Trophoblast cell (in vitro differentiated cells and primary cell): Measurements from ENCODE around the gene BBS5.

ENCODE experiments used
- DNase-seq, 2 donors: peaks; one replicate each; pipeline ENCODE4 v3.0.0-alpha.2; 2016
- H2AFZ ChIP-seq: 2 replicates; pipeline ENCODE4 v1.6.1; 2013; ENCODE audit warnings: low read length, moderate library complexity, mild to moderate bottlenecking; ENCODE audit not compliant: insufficient read depth, poor library complexity
- H2AK5ac ChIP-seq: 2 replicates; pipeline ENCODE4 v1.6.1; 2013; ENCODE audit warnings: mild to moderate bottlenecking, low read length
- H2BK120ac ChIP-seq: 2 replicates; pipeline ENCODE4 v1.6.1; 2013; ENCODE audit warnings: low read length, mild to moderate bottlenecking, moderate library complexity; ENCODE audit not compliant: insufficient read depth, poor library complexity
- H2BK12ac ChIP-seq: 2 replicates; pipeline ENCODE4 v1.6.1; 2013; ENCODE audit warnings: mild to moderate bottlenecking, low read length, moderate library complexity
- H2BK5ac ChIP-seq: 2 replicates; pipeline ENCODE4 v1.6.1; 2013; ENCODE audit warnings: low read length, low read depth, moderate library complexity, mild to moderate bottlenecking; ENCODE audit not compliant: poor library complexity
- H3K14ac ChIP-seq: 2 replicates; pipeline ENCODE4 v1.6.1; 2013; ENCODE audit warnings: mild to moderate bottlenecking, low read length
- H3K18ac ChIP-seq: 2 replicates; pipeline ENCODE4 v1.6.1; 2013; ENCODE audit warnings: mild to moderate bottlenecking, low read length
- H3K23ac ChIP-seq: 2 replicates; pipeline ENCODE4 v1.6.1; 2013; ENCODE audit warnings: low read length
- H3K27ac ChIP-seq: 2 replicates; pipeline ENCODE4 v1.5.1; 2013; ENCODE audit warnings: low read depth, mild to moderate bottlenecking, inconsistent platforms, low read length, moderate library complexity
- H3K27me3 ChIP-seq: 2 replicates; pipeline ENCODE4 v1.6.1; 2013; ENCODE audit warnings: inconsistent platforms, mild to moderate bottlenecking, low read length, moderate library complexity; ENCODE audit not compliant: insufficient read depth
- H3K36me3 ChIP-seq, 2 experiments: 1 replicate in 1 of 2; 2 replicates in 1 of 2; pipeline ENCODE4 v1.6.1; 2013; ENCODE audit warnings: low read length in 2 of 2, mild to moderate bottlenecking in 2 of 2, moderate library complexity in 1 of 2; ENCODE audit not compliant: insufficient read depth in 2 of 2, control insufficient read depth in 1 of 2
- H3K4ac ChIP-seq: 2 replicates; pipeline ENCODE4 v1.6.1; 2013; ENCODE audit warnings: low read depth, mild to moderate bottlenecking, low read length, moderate library complexity
- H3K4me1 ChIP-seq, 2 experiments: 1 replicate in 1 of 2; 2 replicates in 1 of 2; pipeline ENCODE4 v1.6.1; 2013; ENCODE audit warnings: low read length in 2 of 2, mild to moderate bottlenecking in 2 of 2, moderate library complexity in 1 of 2; ENCODE audit not compliant: insufficient read depth in 2 of 2, control insufficient read depth in 1 of 2
- H3K4me2 ChIP-seq: 2 replicates; pipeline ENCODE4 v1.6.1; 2013; ENCODE audit warnings: inconsistent platforms, mild to moderate bottlenecking, low read length, moderate library complexity
- H3K4me3 ChIP-seq: 2 replicates; pipeline ENCODE4 v1.5.1; 2013; ENCODE audit warnings: mild to moderate bottlenecking, low read depth, low read length, inconsistent platforms
- H3K79me1 ChIP-seq: one replicate; pipeline ENCODE4 v1.6.1; 2013; ENCODE audit warnings: low read length
- H3K79me2 ChIP-seq: 2 replicates; pipeline ENCODE4 v1.6.1; 2013; ENCODE audit warnings: low read length, mild to moderate bottlenecking; ENCODE audit not compliant: control insufficient read depth, insufficient read depth, poor library complexity
- H3K9ac ChIP-seq: 2 replicates; pipeline ENCODE4 v1.6.1; 2013; ENCODE audit warnings: mild to moderate bottlenecking, low read length
- H3K9me3 ChIP-seq: 2 replicates; pipeline ENCODE4 v1.6.1; 2013; ENCODE audit warnings: low read depth, mild to moderate bottlenecking, control low read depth, inconsistent platforms, low read length; ENCODE audit not compliant: insufficient read depth
- H4K12ac ChIP-seq: 2 replicates; pipeline ENCODE4 v1.6.1; 2013; ENCODE audit warnings: low read depth, mild to moderate bottlenecking, low read length, moderate library complexity
- H4K8ac ChIP-seq: 2 replicates; pipeline ENCODE4 v1.6.1; 2013; ENCODE audit warnings: low read depth, mild to moderate bottlenecking, low read length, moderate library complexity
- H4K91ac ChIP-seq: one replicate; pipeline ENCODE4 v1.6.1; 2013; ENCODE audit warnings: low read depth, mild to moderate bottlenecking, low read length, moderate library complexity
- WGBS: extraction: QIAGEN DNeasy Blood & Tissue Kit; methylation state at CpG from one replicate; pipeline ENCODE4 v1.1.7; 2013; ENCODE audit warnings: missing lambda C conversion rate; ENCODE audit not compliant: insufficient read length, insufficient coverage; ENCODE audit errors: extremely low coverage; 5-methylcytosine and 5-hydroxymethylcytosine counted together

BBS5 gene

GRCh38 chr2:169520896-169521295, 41.6 kb downstream of the BBS5 start:
- H3K79me1 ChIP-seq, result no peaks in the 10 kb centered on the region

GRCh38 chr2:169523681-169524080, 44.4 kb downstream of the BBS5 start:
- H4K91ac ChIP-seq, result no peak overlapping the region
- H4K8ac ChIP-seq, result no peak overlapping the region

More at GRCh38 chr2:169520896-169521295, 41.6 kb downstream of the BBS5 start:
- no peak overlapping the region for H3K4me2 ChIP-seq
- no peak overlapping the region for H4K8ac ChIP-seq
- H3K9ac ChIP-seq, result no peak overlapping the region
- no peak overlapping the region for H4K91ac ChIP-seq
- H3K4me3 ChIP-seq, result no peak overlapping the region
- no peak for DNase-seq
- H3K79me2 ChIP-seq, result no peaks in the 10 kb centered on the region
- no peak overlapping the region for H2AK5ac ChIP-seq
- no peak overlapping the region for H3K18ac ChIP-seq
- H2BK5ac ChIP-seq, result no peak overlapping the region
- no peak overlapping the region for H2BK120ac ChIP-seq
- no peaks in the 10 kb centered on the region for H3K4me1 ChIP-seq
- no peak overlapping the region for H2BK12ac ChIP-seq
- H3K27ac ChIP-seq, result no peak overlapping the region
- no peak overlapping the region for H3K14ac ChIP-seq
- no peak overlapping the region for H3K23ac ChIP-seq
- H3K27me3 ChIP-seq, result no peaks in the 10 kb centered on the region
- no peak overlapping the region for H4K12ac ChIP-seq
- H3K4ac ChIP-seq, result no peak overlapping the region
- H3K9me3 ChIP-seq, result no peaks in the 10 kb centered on the region
- H2AFZ ChIP-seq, result no peak overlapping the region
- no peaks in the 10 kb centered on the region for H3K36me3 ChIP-seq

GRCh38 chr2:169525434-169525833, 46.1 kb downstream of the BBS5 start:
- Histone ChIP-seq H3K4me3 (no peak overlapping the region), H3K18ac (no peak overlapping the region), H3K4ac (no peak overlapping the region), H2AFZ (no peak overlapping the region), H2BK120ac (no peak overlapping the region), H3K36me3 (peaks cover 0 to 3% of the 10 kb centered on the region in 2 experiments), H3K14ac (no peak overlapping the region), H2AK5ac (no peak overlapping the region), H4K8ac (no peak overlapping the region), H3K23ac (no peak overlapping the region), H3K79me1 (no peaks in the 10 kb centered on the region), H3K9ac (no peak overlapping the region), H4K12ac (no peak overlapping the region), H3K27ac (no peak overlapping the region), H4K91ac (no peak overlapping the region), H3K9me3 (no peaks in the 10 kb centered on the region), H3K4me2 (no peak overlapping the region), H2BK12ac (no peak overlapping the region), H3K4me1 (no peaks in the 10 kb centered on the region), H2BK5ac (no peak overlapping the region), H3K79me2 (no peaks in the 10 kb centered on the region), H3K27me3 (no peaks in the 10 kb centered on the region)
- no peak for DNase-seq
- no CpG with 5 or more reads among the region's 2 CpGs for WGBS

More at GRCh38 chr2:169523681-169524080, 44.4 kb downstream of the BBS5 start:
- H2AFZ ChIP-seq, result no peak overlapping the region
- no peak overlapping the region for H2BK12ac ChIP-seq
- H3K18ac ChIP-seq, result no peak overlapping the region
- H3K4me2 ChIP-seq, result no peak overlapping the region
- H3K36me3 ChIP-seq, result peaks cover 0 to 3% of the 10 kb centered on the region in 2 experiments
- no peak overlapping the region for H2AK5ac ChIP-seq
- no peak overlapping the region for H3K23ac ChIP-seq
- H2BK5ac ChIP-seq, result no peak overlapping the region
- H4K12ac ChIP-seq, result no peak overlapping the region
- no peak for DNase-seq
- H3K14ac ChIP-seq, result no peak overlapping the region
- H3K4me3 ChIP-seq, result no peak overlapping the region
- no peak overlapping the region for H2BK120ac ChIP-seq
- no peak overlapping the region for H3K9ac ChIP-seq
- no CpG with 5 or more reads among the region's 5 CpGs for WGBS
- no peaks in the 10 kb centered on the region for H3K4me1 ChIP-seq
- no peaks in the 10 kb centered on the region for H3K79me1 ChIP-seq
- no peaks in the 10 kb centered on the region for H3K27me3 ChIP-seq
- no peaks in the 10 kb centered on the region for H3K9me3 ChIP-seq
- no peak overlapping the region for H3K27ac ChIP-seq
- no peak overlapping the region for H3K4ac ChIP-seq
- no peaks in the 10 kb centered on the region for H3K79me2 ChIP-seq

DNA sequence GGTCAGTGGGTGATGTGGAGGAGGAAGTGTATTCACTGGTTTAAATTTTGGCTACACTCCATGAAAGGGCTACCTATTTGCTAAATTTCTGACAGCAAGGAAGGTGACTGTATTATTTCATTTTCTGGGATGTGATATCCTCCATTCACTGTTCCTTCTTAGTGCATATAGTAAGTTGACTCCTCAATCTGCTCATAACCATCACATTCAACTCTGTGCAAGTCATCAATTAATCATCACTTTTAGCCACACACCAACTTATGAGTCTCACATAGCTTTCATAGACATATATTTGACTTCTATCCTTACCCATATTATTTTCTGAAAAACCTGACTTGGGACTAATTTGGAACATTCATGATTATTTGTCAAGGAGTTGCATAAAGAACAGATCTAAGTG, 47.2 kb downstream of the BBS5 start:
- Histone ChIP-seq H4K12ac (no peak overlapping the region), H3K79me1 (no peaks in the 10 kb centered on the region), H2BK12ac (no peak overlapping the region)

More for the DNA sequence above, 47.2 kb downstream of the BBS5 start:
- no peak overlapping the region for H3K27ac ChIP-seq
- no peak overlapping the region for H2AK5ac ChIP-seq
- H3K9ac ChIP-seq, result no peak overlapping the region
- no peaks in the 10 kb centered on the region for H3K79me2 ChIP-seq
- no peak overlapping the region for H3K4me2 ChIP-seq
- no peak overlapping the region for H3K4ac ChIP-seq
- H4K91ac ChIP-seq, result no peak overlapping the region
- H4K8ac ChIP-seq, result no peak overlapping the region
- H3K36me3 ChIP-seq, result peaks cover 0 to 3% of the 10 kb centered on the region in 2 experiments
- H2BK5ac ChIP-seq, result no peak overlapping the region
- H3K4me1 ChIP-seq, result no peaks in the 10 kb centered on the region
- no peak overlapping the region for H3K18ac ChIP-seq
- H3K14ac ChIP-seq, result no peak overlapping the region
- H3K4me3 ChIP-seq, result no peak overlapping the region
- H3K27me3 ChIP-seq, result no peaks in the 10 kb centered on the region
- H2AFZ ChIP-seq, result no peak overlapping the region
- no peaks in the 10 kb centered on the region for H3K9me3 ChIP-seq
- DNase-seq, result no peak
- H3K23ac ChIP-seq, result no peak overlapping the region
- no peak overlapping the region for H2BK120ac ChIP-seq
